Measurements from ENCODE around the gene DDX4. TPM values are rescaled to one million over a fixed set of nuclear protein-coding genes. Genes with fewer than 3 reads are reported as not detected.

The DDX4 gene
- total RNA-seq, 1 donor from 2014 or later: not detected

GRCh38 chr5:55699041-55699688, 38.7 kb upstream of the DDX4 start:
- no peaks in the 10 kb centered on the region for H3K27me3 ChIP-seq
- H3K9me3 ChIP-seq: no peaks in the 10 kb centered on the region
- intact Hi-C loops (cut with DNase I): no loop called here
- no peak for DNase-seq (ENCODE audit: low spot score in 2 of 2)
- H3K27ac ChIP-seq: no peak overlapping the region
- no peaks in the 10 kb centered on the region for H3K4me1 ChIP-seq
- no peak for TF ChIP-seq CTCF (IDR thresholded peaks at IDR 0.05)
- H3K4me3 ChIP-seq: no peak overlapping the region
- H3K36me3 ChIP-seq: peaks cover 0 to 8% of the 10 kb centered on the region in 2 donors

DNA sequence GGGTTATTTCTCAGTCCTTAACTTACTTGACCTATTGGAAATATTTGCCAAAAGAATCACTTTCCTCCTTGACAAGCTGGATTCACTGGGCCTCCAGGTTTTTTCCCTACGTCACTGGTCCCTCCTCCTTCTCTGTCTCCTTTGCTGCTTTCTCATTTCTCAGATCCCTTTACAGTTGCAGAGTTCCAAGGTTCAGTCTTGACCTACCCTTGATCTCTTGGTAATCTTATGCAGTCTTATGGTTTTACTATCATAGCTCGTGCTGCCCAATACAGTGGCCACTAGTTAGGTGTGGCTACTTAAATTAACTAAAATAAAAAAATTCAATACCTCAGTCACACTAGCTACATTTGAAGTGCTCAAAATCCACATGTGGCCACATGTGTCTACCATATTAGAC, 37.1 kb upstream of the DDX4 start:
- H3K27me3 ChIP-seq: no peaks in the 10 kb centered on the region
- intact Hi-C loops (cut with DNase I): no loop called here
- H3K27ac ChIP-seq: no peak overlapping the region
- DNase-seq (ENCODE audit: low spot score in 2 of 2): no peak
- peaks cover 0 to 8% of the 10 kb centered on the region in 2 donors for H3K36me3 ChIP-seq
- no peaks in the 10 kb centered on the region for H3K9me3 ChIP-seq
- H3K4me1 ChIP-seq: no peaks in the 10 kb centered on the region
- TF ChIP-seq CTCF (IDR thresholded peaks at IDR 0.05): no peak
- no peak overlapping the region for H3K4me3 ChIP-seq

DNA sequence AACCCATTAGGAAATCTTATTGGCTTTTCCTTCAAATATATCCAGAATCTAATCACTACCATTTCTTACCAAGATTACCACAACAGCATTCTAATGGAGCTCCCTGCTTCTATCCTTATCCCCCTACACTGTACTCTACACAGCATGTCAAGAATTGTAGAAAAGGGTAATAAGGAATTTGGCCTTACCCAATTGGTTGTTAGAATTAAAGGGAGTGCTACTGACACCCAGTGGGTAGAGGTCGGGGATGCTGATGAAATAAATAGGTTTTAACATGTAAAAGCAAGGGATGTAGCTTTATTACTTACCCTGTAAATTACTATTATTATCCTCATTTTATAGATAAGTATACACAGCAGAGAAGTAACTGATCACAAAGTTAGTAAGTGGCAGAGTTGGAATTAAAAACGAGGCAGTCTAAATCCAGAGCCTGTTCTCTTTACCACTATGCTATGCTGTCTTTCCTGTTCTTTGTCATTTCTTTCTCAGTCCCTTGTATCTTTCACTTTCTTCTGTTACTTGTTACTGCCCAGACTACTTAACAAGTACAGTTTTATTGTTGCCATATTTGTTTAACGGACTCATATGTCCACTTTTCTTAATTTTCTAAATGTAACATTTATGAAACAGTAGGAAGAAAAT, 36.3 kb upstream of the DDX4 start:
- Histone ChIP-seq H3K36me3 (peaks cover 0 to 8% of the 10 kb centered on the region in 2 donors), H3K4me3 (no peak overlapping the region), H3K9me3 (no peaks in the 10 kb centered on the region), H3K27me3 (no peaks in the 10 kb centered on the region), H3K4me1 (no peaks in the 10 kb centered on the region), H3K27ac (no peak overlapping the region)
- intact Hi-C loops (cut with DNase I): no loop called here
- no peak for DNase-seq (ENCODE audit: low spot score in 2 of 2)
- TF ChIP-seq CTCF (IDR thresholded peaks at IDR 0.05): no peak

GRCh38 chr5:55702598-55703345, 35.1 kb upstream of the DDX4 start:
- no peak for TF ChIP-seq CTCF (IDR thresholded peaks at IDR 0.05)
- Histone ChIP-seq H3K4me3 (no peak overlapping the region), H3K9me3 (no peaks in the 10 kb centered on the region), H3K36me3 (peaks cover 5 to 8% of the 10 kb centered on the region in 2 donors), H3K27ac (no peak overlapping the region), H3K27me3 (no peaks in the 10 kb centered on the region), H3K4me1 (no peaks in the 10 kb centered on the region)
- no peak for DNase-seq (ENCODE audit: low spot score in 2 of 2)
- intact Hi-C loops (cut with DNase I): no loop called here

DNA sequence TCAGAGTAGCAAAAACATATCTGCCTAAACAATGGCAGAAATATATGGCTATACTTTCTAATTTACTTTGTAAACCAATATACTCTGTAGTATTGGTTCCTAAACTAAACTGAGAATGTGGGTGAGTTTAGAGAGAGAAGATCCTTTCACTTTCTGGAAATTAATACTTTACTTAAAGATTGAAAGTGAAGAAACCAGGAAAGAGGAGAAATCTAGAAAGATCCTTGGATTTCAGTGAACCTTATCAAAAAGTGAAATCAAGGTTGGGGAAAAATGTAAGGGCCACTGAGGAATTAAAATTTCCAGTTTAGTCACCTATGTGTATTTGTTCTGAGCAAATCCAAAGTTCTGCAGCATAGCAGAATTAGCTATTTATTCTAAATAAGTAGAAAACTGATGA, 31.6 kb upstream of the DDX4 start:
- Histone ChIP-seq H3K27ac (no peak overlapping the region), H3K4me3 (no peak overlapping the region), H3K4me1 (peaks cover 2 to 5% of the 10 kb centered on the region in 2 donors), H3K9me3 (no peaks in the 10 kb centered on the region), H3K36me3 (peaks cover 5 to 13% of the 10 kb centered on the region in 2 donors), H3K27me3 (no peaks in the 10 kb centered on the region)
- intact Hi-C loops (cut with DNase I): no loop called here
- DNase-seq (ENCODE audit: low spot score in 2 of 2): no peak
- no peak for TF ChIP-seq CTCF (IDR thresholded peaks at IDR 0.05)

Measured in ascending aorta (tissue), 2 donors.